Effector CD4-positive, alpha-beta T cell (primary cell): ENCODE results near the gene LYSET.
A peak's percentile ranks its signal among the peaks of the same experiment; 100 is the strongest.
"Not testable (repeated sequence)": the region's sequence is repeated elsewhere in the genome, so short reads cannot be mapped to it uniquely, and the experiment has no call there.

Source experiments
- DNase-seq: peaks from one replicate; pipeline ENCODE4 v3.0.0-alpha.2; 2020

LYSET gene

DNA sequence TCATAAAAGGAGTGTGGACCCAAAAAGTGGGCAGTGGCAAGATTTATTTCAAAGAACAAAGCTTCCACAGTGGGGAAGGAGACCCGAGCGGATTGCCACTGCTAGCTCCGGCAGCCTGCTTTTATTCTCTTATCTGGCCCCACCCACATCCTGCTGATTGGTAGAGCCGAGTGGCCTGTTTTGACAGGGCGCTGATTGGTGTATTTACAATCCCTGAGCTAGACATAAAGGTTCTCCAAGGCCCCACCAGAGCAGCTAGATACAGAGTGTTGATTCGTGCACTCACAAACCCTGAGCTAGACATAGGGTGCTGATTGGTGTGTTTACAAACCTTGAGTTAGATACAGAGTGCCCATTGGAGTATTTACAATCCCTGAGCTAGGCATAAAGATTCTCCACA, 15.5 kb upstream of the LYSET start:
- not testable (repeated sequence) for DNase-seq

- DNase-seq = not testable (repeated sequence)
Observed at GRCh38 chr14:93170141-93170540, 15.0 kb upstream of the LYSET start.

- no peak for DNase-seq
Observed at GRCh38 chr14:93171376-93171775, 13.7 kb upstream of the LYSET start.

DNA sequence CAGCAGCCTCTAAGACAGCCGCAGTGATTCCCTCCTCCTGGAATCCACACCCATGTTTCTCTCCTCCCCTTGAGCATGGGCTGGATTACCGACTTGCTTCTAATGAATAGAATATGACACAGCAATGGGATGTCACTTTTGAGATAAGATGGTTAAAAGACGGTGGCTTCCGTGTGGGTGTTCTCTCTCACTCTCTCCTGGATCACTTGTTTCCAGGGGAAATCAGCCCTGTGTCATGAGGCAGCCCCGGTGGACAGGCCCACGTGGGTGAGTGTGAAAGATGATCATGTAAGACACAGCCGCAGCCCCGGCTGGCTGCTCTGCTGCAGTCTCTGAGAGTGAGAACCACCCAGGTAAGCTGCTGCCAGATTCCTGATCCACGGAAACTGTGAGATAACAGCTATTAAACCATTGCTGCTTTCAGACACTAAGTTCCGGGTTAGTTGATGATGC, 11.1 kb upstream of the LYSET start:
- DNase-seq = no peak

GRCh38 chr14:93174731-93175130, 10.4 kb upstream of the LYSET start:
- not testable (repeated sequence) for DNase-seq

DNA sequence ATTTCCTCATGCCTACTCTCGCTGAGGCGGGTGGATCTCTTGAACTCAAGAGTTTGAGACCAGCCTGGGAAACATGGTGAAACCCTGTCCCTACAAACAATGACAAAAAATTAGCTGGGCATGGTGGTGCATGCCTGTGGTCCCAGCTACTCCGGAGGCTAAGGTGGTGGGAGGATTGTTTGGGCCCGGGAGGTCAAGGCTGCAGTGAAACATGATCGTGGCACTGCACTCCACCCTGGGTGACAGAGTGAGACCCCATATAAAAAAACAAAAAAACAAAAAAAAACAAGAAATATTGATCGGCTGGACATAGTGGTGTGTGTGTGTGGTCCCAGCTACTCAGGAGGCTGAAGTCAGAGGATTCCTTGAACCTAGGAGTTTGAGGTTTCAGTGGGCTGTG, 9.6 kb upstream of the LYSET start:
- no peak for DNase-seq

GRCh38 chr14:93183596-93184317, 1.4 kb upstream of the LYSET start:
- no peak for DNase-seq

GRCh38 chr14:93185349-93185720, 218 bp downstream of the LYSET start:
- DNase-seq = no peak

GRCh38 chr14:93186466-93186865, 1.3 kb downstream of the LYSET start:
- no peak for DNase-seq

DNA sequence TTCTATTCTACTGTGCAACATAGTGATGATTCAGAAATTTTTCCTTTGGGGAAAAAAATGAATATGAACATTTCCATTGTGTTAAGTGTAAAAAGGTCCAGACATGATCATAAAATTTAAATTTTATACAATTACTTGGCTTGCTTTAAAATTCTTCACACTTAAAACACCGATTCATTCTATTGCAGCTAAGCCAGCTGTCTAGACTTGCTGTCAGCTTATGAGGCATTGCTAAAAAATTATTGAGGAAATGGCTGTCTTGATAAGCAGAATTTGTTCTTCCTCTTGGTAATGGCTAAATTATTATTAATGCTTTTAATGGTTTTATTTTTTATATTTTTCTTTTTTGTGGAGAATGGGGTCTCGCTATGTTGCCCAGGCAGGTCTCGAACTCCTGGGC, 1.8 kb downstream of the LYSET start:
- no peak for DNase-seq

- DNase-seq = no peak
Observed at GRCh38 chr14:93195316-93195999, 10.3 kb downstream of the LYSET start.

DNA sequence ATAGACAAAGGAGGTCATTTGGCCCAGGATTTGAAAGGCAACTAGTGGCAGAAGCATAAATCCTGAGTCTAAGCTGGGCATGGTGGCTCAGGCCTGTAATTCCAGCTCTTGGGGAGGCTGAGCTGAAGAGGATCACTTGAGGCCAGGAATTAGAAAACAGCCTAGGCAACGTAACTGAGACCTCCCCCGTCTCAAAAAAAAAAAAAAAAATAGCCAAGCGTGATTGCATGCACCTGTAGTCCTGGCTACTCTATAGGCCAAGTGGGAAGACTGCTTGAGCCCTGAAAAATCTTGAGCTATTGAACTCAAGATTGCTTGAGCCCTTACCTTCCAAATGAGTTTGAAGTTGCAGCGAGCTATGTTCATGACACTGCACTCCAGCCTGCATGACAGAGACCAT, 13.9 kb downstream of the LYSET start:
- no peak for DNase-seq

- no peak for DNase-seq
Observed at GRCh38 chr14:93200553-93200952, 15.4 kb downstream of the LYSET start.

DNA sequence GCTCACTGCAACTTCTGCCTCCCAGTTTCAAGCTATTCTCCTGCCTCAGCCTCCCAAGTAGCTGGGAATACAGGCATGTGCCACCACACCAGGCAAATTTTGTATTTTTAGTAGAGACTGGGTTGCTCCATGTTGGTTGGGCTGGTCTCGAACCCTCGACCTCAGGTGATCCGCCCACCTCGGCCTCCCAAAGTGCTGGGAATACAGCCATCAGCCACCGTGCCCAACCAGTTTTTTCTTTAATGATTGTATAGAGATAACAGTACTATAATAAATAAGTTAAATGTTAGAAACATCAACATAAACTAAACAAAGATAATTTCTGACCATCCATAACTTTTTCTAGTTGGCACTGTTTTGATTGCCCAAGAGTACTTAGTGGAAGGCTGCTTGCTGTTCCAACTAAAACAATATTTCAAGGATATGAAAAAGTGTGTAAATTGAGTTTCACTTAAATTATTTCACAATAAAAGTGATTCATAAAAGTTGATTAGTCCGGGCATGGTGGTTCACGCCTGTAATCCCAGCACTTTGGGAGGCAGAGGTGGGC, 16.1 kb downstream of the LYSET start:
- DNase-seq = no peak

DNA sequence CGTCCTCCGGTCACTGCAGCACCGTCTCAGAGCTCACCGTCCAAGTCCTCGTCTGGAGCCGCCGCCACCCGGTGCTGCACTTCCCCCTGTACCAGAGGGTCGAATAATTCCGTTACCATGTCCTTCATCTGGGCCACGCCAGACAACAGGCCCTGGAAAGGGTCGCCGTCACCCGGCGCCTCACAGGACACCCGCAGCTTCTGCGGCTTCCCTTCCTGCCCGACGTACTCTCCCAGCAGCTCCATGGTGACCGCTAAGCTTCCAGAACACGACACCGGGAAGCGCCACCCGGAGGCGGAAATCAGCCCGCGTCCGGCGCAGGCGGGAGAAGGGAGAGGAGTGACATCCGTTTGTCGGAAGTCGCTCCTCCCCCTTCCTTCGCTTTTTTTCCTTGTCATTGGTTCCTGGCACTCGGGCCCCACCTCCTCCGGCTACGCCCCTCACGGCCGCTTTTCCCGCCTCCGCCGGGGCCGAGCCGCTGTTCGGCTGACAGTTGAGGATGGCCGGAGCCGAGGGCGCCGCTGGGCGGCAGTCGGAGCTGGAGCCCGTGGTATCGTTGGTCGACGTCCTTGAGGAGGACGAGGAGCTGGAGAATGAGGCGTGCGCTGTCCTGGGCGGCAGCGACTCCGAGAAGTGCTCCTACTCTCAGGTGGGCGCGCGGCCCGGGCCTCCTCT, 21.8 kb downstream of the LYSET start, which contains the start of the genes GON7 and UBR7:
TSS of gene GON7 (minus strand) at position 273 of the 675 bp plus-strand sequence. CDS start at position 245, 28 bp downstream.
TSS of gene UBR7 (plus strand) at position 464 of the 675 bp plus-strand sequence. CDS start at position 500, 36 bp downstream.
- DNase-seq = peak; percentile 86

GRCh38 chr14:93207468-93208308, 22.6 kb downstream of the LYSET start:
- DNase-seq = no peak

- DNase-seq = no peak
Observed at GRCh38 chr14:93212432-93212831, 27.3 kb downstream of the LYSET start.

- DNase-seq = no peak
Observed at GRCh38 chr14:93214598-93214997, 29.5 kb downstream of the LYSET start.

- peak; percentile 43 for DNase-seq
Observed at GRCh38 chr14:93219103-93219726, 34.1 kb downstream of the LYSET start.

- no peak for DNase-seq
Observed at GRCh38 chr14:93220509-93220908, 35.4 kb downstream of the LYSET start.

DNA sequence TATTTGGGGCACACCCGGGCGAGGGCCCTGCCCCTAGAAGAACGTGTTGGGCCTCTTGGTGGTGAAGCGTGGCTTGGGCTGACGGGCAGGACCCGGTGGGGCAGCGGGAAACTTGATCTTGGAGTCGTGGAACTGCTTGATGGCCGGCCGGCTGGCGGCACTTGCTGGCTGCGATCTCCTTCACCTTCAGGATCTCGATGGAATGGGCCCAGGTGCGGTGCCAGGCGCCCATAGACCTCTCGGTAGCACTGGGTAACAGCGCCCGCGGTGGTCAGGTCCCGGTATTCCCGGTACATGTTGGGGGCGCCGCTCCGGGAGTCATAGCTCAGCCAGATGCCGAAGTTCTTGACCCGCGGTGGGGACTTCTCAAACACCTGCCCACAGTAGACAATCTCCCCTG, 38.4 kb downstream of the LYSET start:
- DNase-seq = no peak

DNA sequence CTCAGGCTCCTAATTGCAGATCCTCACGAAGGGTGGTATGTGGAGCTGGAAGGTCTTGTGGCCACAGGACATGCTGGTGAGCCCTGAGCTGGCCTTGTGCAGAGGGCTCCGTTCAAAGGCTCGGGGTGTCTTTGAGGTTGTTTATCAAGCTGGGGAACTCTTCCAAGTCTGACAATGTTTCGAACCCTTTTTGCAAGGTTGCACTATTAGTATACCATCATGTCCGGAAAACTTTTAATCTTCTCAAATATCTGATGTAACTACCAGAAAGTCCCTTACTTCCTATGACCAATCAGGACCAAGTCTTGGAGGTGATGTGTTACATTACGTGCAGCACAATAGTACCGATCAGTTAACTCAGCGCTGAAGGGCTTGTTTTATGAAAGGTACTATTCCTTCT, 43.4 kb downstream of the LYSET start:
- DNase-seq = no peak
